Colonic mucosa (tissue), 4 donors: ENCODE results near the gene TMEM171. TPM values are rescaled to one million over a fixed set of nuclear protein-coding genes. Genes with fewer than 3 reads are reported as not detected.

Source experiments
- DNase-seq: peaks from one replicate; pipeline ENCODE4 v3.0.0-alpha.2; 2020
- H3K27ac ChIP-seq: fragments of 200-600 bp; one replicate; pipeline ENCODE4 v1.8.0; 2021
- H3K27me3 ChIP-seq: fragments of 200-600 bp; one replicate; pipeline ENCODE4 v1.8.0; 2021
- H3K36me3 ChIP-seq: fragments of 200-600 bp; one replicate; pipeline ENCODE4 v1.8.0; 2021
- H3K4me1 ChIP-seq: fragments of 200-600 bp; one replicate; pipeline ENCODE4 v1.8.0; 2021; ENCODE audit warnings: mild to moderate bottlenecking
- H3K4me3 ChIP-seq: fragments of 200-600 bp; one replicate; pipeline ENCODE4 v1.8.0; 2021
- H3K9ac ChIP-seq, 2 donors: one replicate each; pipeline ENCODE4 v1.7.0; 2013; ENCODE audit warnings: control low read depth in 2 of 2, low read depth in 2 of 2, low read length in 2 of 2
- H3K9me3 ChIP-seq: fragments of 200-600 bp; one replicate; pipeline ENCODE4 v1.8.0; 2021
- intact Hi-C: fragments of 100-400 bp; cut with DNase I; formaldehyde crosslinking; loops from one replicate; pipeline ENCODE4 v1.14.1; 2022
- total RNA-seq, 2 donors: library from RNA; stranded (reverse); fragmentation: NEBNext Ultra II Directional in 1 of 2; extraction: Animal tissue kit (Norgen Biotek cat#: 25700) in 1 of 2; gene quantifications; one replicate each; pipeline ENCODE4 v1.2.1, GENCODE V29; 2021
- TF ChIP-seq, protein P1 (sequence below): fragments of 200-600 bp; IDR thresholded peaks from one replicate; pipeline ENCODE4 v1.8.0; 2022; ENCODE audit warnings: antibody characterized with exemption, mild to moderate bottlenecking
- donor health status: healthy.
- donor health status: DM: no; HTN: no; CAD: no.
- donor health status: DM: no; HTN: no; CAD: no.

The TMEM171 gene
- total RNA-seq, 2 donors from 2014 or later, result 69.3 to 121 TPM

DNA sequence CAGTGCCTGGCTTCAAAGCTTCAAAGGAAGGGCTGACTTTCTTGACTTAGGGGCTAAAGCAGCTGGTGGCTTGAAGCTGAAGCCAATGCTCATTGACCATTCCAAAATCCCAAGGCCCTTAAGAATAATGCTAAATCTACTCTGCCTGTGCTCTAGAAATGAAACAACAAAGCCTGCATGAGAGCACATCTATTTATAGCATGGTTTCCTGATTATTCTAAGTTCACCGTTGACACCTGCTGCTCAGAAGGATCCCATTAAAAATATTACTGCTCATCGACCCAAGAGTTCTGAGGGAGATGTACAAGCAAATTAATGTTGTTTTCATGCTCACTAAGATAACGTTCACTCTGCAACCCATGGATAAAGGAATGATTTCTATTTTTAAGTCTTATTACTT, 59.4 kb downstream of the TMEM171 start:
- Histone ChIP-seq H3K4me1 (no peaks in the 10 kb centered on the region), H3K9ac (no peak overlapping the region), H3K4me3 (no peak overlapping the region), H3K27me3 (peaks cover 3% of the 10 kb centered on the region), H3K27ac (no peak overlapping the region), H3K9me3 (no peaks in the 10 kb centered on the region), H3K36me3 (no peaks in the 10 kb centered on the region)
- no peak for DNase-seq
- TF ChIP-seq, protein P1, sequence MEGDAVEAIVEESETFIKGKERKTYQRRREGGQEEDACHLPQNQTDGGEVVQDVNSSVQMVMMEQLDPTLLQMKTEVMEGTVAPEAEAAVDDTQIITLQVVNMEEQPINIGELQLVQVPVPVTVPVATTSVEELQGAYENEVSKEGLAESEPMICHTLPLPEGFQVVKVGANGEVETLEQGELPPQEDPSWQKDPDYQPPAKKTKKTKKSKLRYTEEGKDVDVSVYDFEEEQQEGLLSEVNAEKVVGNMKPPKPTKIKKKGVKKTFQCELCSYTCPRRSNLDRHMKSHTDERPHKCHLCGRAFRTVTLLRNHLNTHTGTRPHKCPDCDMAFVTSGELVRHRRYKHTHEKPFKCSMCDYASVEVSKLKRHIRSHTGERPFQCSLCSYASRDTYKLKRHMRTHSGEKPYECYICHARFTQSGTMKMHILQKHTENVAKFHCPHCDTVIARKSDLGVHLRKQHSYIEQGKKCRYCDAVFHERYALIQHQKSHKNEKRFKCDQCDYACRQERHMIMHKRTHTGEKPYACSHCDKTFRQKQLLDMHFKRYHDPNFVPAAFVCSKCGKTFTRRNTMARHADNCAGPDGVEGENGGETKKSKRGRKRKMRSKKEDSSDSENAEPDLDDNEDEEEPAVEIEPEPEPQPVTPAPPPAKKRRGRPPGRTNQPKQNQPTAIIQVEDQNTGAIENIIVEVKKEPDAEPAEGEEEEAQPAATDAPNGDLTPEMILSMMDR, result no peak
- intact Hi-C loops, result no loop called here

DNA sequence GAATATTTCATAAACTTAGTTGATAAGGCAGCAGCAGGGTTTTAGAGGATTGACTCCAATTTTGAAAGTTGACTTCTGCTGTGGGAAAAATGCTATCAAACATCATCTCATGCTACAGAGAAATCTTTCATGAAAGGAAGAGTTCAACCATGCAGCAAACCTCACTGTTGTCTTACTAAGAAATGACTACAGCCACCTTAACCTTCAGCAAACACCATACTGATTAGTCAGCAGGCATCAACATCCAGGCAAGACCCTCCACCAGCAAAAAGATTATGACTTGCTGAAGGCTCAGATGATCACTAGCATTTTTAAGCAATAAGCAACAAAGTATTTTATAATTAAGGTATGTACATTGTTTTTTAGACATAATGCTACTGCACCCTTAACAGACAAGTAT, 60.2 kb downstream of the TMEM171 start:
- Histone ChIP-seq H3K9me3 (no peaks in the 10 kb centered on the region), H3K27ac (no peak overlapping the region), H3K36me3 (no peaks in the 10 kb centered on the region), H3K27me3 (peaks cover 3% of the 10 kb centered on the region), H3K4me1 (no peaks in the 10 kb centered on the region), H3K4me3 (no peak overlapping the region), H3K9ac (no peak overlapping the region)
- intact Hi-C loops, result no loop called here
- DNase-seq, result no peak
- TF ChIP-seq, protein P1, result no peak

Other genes starting within 250 kb of the TMEM171 start
- gene FCHO2, start 164.5 kb upstream of the TMEM171 start, total RNA-seq, result 10 to 100 TPM; 30.9 to 56.5 TPM
- not detected for gene TMEM174, start 52.6 kb downstream of the TMEM171 start, total RNA-seq